NT2/D1 (cell line): ENCODE results near the gene MECR.

Experiments used
- SUZ12 ChIP-seq: IDR thresholded peaks from 2 replicates; pipeline ENCODE4 v1.6.1; 2011; ENCODE audit not compliant: insufficient read length, insufficient read depth; ENCODE audit errors: extremely low read depth
- YY1 ChIP-seq: IDR thresholded peaks from 2 replicates; pipeline ENCODE4 v1.6.1; 2011; ENCODE audit not compliant: insufficient read length, insufficient read depth
- ZNF274 ChIP-seq: IDR thresholded peaks from 2 replicates; pipeline ENCODE4 v1.6.1; 2011; ENCODE audit warnings: mild to moderate bottlenecking, low read depth, low read length

DNA sequence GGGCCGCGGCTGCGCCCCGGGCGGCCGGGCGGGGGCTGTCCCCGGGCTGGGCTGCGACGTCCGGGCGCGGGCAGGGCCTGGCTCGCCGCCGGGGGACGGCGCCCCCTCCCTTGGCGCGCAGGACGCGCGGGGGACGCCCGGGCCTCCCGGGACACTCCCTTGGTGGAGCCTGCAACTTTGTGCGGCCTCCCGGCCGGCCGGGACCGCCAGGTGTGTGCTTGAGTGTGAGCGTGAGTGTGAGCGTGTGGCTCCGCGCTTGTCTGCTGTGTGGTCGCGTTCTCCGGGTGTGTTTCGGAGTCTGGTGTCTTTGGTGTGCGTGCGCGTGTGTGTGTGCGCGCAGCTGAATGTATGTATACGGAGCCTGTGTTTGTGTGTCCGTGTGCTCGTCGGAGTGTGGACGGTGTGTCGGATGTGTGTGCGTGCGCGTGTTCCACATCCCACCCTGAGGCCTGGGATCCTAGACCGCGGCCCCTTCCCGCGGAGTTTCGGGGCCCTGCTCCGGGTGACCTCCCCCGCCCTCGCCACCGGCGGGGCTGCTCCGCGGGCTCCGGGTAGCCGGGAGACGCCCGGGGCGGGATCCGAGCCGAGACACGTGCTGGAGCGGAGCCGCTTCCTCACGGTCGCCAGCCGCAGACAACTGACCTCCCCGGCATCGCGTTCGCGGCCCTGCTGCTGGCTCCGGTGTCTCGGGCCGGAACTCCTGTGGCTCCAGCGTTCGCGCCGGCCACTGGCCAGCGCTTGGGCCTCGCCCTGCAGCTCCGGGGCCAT, 7.3 kb upstream of the MECR start:
- TF ChIP-seq YY1 (no peak), SUZ12 (peak; percentile 79), ZNF274 (no peak)
